MM.1S (cell line): ENCODE measurements around the gene TFF2.

ENCODE experiments used
- CTCF ChIP-seq: fragments of 300-600 bp; sonication (generic); IDR thresholded peaks from 2 replicates; pipeline ENCODE4 v1.5.1; 2016; ENCODE audit warnings: antibody characterized with exemption, low read length, mixed read lengths
- EZH2 ChIP-seq: fragments of 300-600 bp; sonication (generic); optimal IDR thresholded peaks from 2 replicates; pipeline ENCODE3; 2017; ENCODE audit warnings: low read depth, mild to moderate bottlenecking, antibody characterized with exemption, low read length, mixed read lengths

DNA sequence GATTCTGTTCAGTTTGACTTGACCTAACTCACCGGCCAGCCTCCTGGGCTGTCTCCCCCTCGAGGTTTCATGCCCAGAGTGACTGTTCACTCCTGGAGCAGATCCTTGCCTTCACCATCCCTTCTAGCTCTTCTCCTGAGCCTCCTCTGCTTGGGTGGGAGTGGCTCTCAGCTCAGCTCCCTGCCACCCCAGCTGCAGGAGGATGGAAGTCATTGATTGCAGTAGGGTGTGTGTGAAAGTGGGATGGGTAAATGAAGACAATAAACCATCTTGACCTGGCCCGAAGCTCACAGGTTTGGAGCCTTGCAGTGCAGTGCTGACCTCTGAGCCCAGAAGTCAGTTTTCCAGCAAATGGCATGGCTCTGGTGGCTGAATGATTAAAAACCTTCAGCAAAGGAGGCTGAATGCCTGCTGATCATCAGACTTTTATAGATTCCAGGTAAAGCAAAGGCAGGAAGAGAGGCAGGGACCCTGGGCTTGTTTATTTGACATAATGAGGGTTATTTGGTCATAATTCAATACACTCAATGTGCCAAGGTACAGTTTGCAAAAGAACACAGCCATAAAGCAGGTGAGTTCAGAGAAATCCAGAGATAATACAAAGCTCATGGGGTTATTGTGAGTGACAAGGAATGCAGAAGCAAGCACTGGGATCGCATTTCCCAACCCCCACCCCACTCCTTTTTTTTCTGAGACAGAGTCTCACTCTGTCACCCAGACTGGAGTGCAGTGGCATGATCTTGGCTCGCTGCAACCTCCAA is 18.1 kb downstream of the TFF2 start:
- TF ChIP-seq CTCF (no peak), EZH2 (no peak)
